Stimulated activated CD8-positive, alpha-beta memory T cell treated with anti-CD3 and anti-CD28 coated beads, Interleukin-2, amount 100 ng/mL, for 1 hour (primary cell): ENCODE measurements around the gene LOXL1.

Experiments
- DNase-seq, 2 donors: peaks; one replicate each; pipeline ENCODE4 v3.0.0-alpha.2; 2020; ENCODE audit warnings: low read depth in 2 of 2

The LOXL1 gene

DNA sequence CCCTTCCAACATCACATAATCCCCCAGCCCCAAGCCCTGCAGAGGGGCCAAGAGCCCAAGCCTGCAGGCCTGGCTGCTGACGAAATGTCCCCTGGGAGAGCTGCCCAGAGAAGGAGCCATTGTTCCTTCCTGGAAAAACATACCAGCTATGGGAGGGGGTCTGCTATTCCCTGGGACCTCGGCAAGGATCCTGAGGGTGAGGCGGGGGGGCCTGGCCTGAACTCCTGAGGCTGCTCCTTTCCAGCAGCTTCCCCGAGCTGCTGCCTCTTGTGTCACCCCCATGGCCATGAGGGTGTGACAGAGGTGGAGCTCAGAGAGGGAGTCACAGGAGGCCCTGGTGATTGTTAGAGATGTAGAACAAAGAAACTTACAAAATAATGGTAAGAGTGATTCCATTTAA lies 12.9 kb downstream of the LOXL1 start:
- no peak for DNase-seq

GRCh38 chr15:73940061-73940981 lies 14.1 kb downstream of the LOXL1 start:
- no peak for DNase-seq

GRCh38 chr15:73941044-73941443 lies 14.8 kb downstream of the LOXL1 start:
- no peak for DNase-seq

DNA sequence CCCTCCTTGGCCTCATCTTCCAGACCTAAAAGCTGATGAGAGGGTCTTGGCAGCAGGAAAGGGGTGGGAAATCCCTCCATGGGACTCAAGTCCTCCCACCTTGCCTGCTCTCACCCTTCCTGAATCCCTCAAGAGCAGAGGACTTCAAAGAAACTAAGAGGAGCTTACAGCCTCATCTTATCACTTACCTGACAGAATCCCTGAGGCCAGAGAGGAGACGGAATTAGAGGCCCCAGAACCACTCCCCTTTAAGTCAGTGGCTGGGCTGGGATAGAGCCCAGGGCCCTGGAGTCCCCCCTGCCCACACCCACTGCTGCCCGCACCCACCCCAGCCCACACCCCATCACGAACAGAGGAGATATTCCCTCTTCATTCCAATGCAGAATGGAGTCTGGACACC lies 15.2 kb downstream of the LOXL1 start:
- no peak for DNase-seq

GRCh38 chr15:73941871-73942635 lies 15.8 kb downstream of the LOXL1 start:
- DNase-seq: no peak

- DNase-seq: no peak
These were observed 16.5 kb downstream of the LOXL1 start for GRCh38 chr15:73942751-73943270.

GRCh38 chr15:73944161-73945129 lies 18.2 kb downstream of the LOXL1 start:
- DNase-seq: no peak

DNA sequence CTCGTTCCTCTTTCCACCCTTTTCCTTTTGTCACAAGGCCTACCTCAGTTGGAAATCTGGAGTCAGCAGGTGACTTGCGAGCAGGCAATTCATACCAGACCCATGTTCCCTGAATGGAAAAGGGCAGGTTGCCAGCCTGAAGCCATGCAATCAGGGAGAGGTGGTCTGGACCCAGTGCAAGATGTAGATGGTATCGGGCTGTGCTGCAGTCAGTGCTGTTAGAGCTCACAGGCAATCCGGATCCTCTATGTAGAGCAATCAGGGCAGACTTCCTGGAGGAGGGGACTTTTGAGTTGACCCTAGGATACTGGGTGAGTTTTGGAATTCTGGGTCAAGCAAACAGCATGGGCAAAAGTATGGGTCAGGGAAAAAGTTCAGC lies 18.9 kb downstream of the LOXL1 start:
- DNase-seq: no peak

- no peak for DNase-seq
These were observed 19.9 kb downstream of the LOXL1 start for GRCh38 chr15:73946046-73946721.

- no peak for DNase-seq
These were observed 20.6 kb downstream of the LOXL1 start for GRCh38 chr15:73946795-73947370.

GRCh38 chr15:73947651-73948050 lies 21.4 kb downstream of the LOXL1 start:
- DNase-seq: no peak

GRCh38 chr15:73948396-73948795 lies 22.1 kb downstream of the LOXL1 start:
- DNase-seq: no peak

DNA sequence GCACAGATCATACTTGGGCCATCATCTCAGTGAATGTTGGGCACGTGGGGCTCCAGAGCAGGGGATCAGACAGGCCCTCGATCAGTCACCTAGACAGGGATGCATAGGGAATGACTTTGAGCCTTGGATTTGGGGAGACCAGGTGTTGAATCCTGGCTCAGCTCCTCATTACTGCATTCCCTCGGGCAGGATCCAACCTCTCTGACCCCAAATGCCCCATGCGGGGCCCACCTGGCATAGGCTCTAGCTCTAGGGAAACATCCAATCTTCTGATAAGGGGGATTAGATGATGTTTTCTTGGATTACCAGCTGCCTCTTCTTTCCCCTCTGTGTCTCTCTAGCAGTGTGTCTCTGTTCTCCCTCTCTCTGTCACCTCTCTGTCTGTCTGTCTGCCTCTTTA lies 22.7 kb downstream of the LOXL1 start:
- DNase-seq: no peak

- no peak for DNase-seq
These were observed 23.2 kb downstream of the LOXL1 start for GRCh38 chr15:73949496-73949895.

- DNase-seq: no peak
These were observed 24.2 kb downstream of the LOXL1 start for GRCh38 chr15:73950479-73950830.

GRCh38 chr15:73950831-73951561 lies 24.7 kb downstream of the LOXL1 start:
- peak; percentile 48 to 59 for DNase-seq

DNA sequence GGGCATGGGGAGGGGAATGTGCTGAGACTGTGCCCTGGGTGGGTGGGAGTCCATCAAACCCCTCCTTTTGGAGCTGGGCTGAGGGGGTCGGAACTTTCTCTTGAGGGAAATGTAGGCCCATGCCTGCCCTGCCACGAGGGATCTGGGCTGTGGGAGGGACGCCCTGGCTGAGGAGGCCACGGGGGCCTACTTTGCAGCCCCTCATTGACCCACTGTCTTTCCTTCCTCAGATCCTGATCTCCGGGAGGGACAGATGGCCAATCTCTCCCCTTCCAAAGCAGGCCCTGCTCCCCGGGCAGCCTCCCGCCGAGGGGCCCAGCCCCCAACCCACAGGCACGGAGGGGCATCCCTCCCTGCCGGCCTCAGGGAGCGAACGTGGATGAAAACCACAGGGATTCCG lies 25.3 kb downstream of the LOXL1 start:
- no peak for DNase-seq

DNA sequence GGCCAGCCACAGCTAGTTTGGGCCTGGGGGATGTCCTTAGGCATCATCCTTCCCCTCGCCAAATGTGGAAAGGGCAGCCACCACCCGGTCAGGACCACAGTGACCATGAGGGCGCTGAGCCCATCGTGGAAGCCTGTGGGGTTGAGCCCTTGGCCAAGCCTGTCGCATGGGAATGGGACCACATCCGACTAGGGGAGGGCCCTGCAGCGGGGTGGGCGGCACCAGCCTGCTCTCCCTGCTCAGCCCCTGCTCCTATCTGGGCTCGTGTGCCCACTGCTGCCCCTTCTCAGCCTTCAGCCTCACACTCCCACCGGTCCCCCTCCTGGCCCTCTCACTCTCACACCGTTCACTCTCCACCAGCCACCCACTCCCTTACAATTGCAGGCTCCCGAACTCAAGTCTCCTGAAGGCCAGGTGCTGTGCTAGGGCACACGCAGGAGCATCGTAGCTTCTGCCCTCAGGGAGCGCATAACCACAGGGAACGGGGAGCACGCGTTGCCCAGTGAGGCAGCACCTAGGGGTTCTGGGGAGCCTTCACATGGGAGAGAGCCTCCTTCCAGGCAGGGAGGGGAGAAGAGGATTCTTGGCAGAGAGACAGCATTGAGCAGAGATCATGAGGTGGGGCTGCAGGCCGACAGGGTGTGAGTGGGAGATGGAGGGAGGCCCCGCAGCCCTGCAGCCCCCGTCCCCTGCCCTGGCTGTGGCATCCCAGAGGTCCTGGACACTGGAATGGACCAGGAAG lies 26.1 kb downstream of the LOXL1 start:
- DNase-seq: no peak
